H1 (cell line): ENCODE results near the gene FAM133A. TPM values are rescaled to one million over a fixed set of nuclear protein-coding genes. Genes with fewer than 3 reads are reported as not detected.

Experiments
- CTCF ChIA-PET: fragments of 300-600 bp; sonication (Branson Sonifier 250); formaldehyde crosslinking; loops from one replicate; lab custom pipeline; 2021; ENCODE audit not compliant: partially characterized antibody; lab: Charles Lee
- POLR2A ChIA-PET: fragments of 300-600 bp; sonication (Branson Sonifier 250); formaldehyde crosslinking; loops from one replicate; lab custom pipeline; 2021; ENCODE audit warnings: inconsistent platforms; ENCODE audit not compliant: partially characterized antibody; lab: Charles Lee
- DNase-seq, 2 experiments: peaks; one replicate each; pipeline versions ENCODE4 v3.0.0 to v3.0.0-alpha.2; 2010 to 2022; ENCODE audit warnings: low spot score in 2 of 2, low read depth in 1 of 2, mixed read lengths in 1 of 2
- FAIRE-seq: peaks from 2 replicates; lab custom pipeline; 2011; peaks lifted over from hg19 to GRCh38; lab: Jason Lieb, UNC
- H2AFZ ChIP-seq: 2 replicates; pipeline ENCODE4 v1.8.1; 2012; ENCODE audit warnings: low read length, inconsistent platforms
- H2AK5ac ChIP-seq: 2 replicates; pipeline ENCODE4 v1.6.1; 2013; ENCODE audit warnings: low read depth, low read length
- H2BK120ac ChIP-seq: replicated peaks from 2 replicates; pipeline ENCODE3; 2013; ENCODE audit warnings: low read depth, low read length, inconsistent platforms
- H2BK12ac ChIP-seq: 2 replicates; pipeline ENCODE4 v1.6.1; 2013; ENCODE audit warnings: low read depth, low read length
- H2BK15ac ChIP-seq: 2 replicates; pipeline ENCODE4 v1.6.1; 2013; ENCODE audit warnings: low read length
- H2BK20ac ChIP-seq: 2 replicates; pipeline ENCODE4 v1.6.1; 2013; ENCODE audit warnings: low read length
- H2BK5ac ChIP-seq: 2 replicates; pipeline ENCODE4 v1.6.1; 2013; ENCODE audit warnings: low read depth, low read length
- H3K14ac ChIP-seq: 2 replicates; pipeline ENCODE4 v1.6.1; 2013; ENCODE audit warnings: inconsistent platforms; ENCODE audit not compliant: insufficient read length
- H3K18ac ChIP-seq: 2 replicates; pipeline ENCODE4 v1.6.1; 2013; ENCODE audit warnings: low read length; ENCODE audit errors: extremely low read depth
- H3K23ac ChIP-seq: 2 replicates; pipeline ENCODE4 v1.6.1; 2013; ENCODE audit warnings: inconsistent platforms; ENCODE audit not compliant: insufficient read length
- H3K23me2 ChIP-seq: 2 replicates; pipeline ENCODE4 v1.6.1; 2013; ENCODE audit warnings: low read depth, low read length
- H3K27ac ChIP-seq: 2 replicates; pipeline ENCODE4 v1.6.1; 2011; ENCODE audit warnings: low read depth, low read length, inconsistent platforms
- H3K27me3 ChIP-seq, 4 experiments: replicated peaks in 1 of 4; 1 replicate in 1 of 4; 2 replicates in 3 of 4; pipeline versions ENCODE4 v1.6.1 to v1.8.1; 2011 to 2013; ENCODE audit warnings: low read length in 3 of 4, mild to moderate bottlenecking in 3 of 4, inconsistent platforms in 2 of 4, mixed read lengths in 2 of 4, moderate library complexity in 1 of 4; ENCODE audit not compliant: control insufficient read depth in 3 of 4, insufficient read depth in 3 of 4; ENCODE audit errors: extremely low read depth in 1 of 4
- H3K36me3 ChIP-seq, 4 experiments: 2 replicates each; pipeline versions ENCODE4 v1.6.1 to v1.8.1; 2011 to 2013; ENCODE audit warnings: mild to moderate bottlenecking in 4 of 4, low read length in 3 of 4, moderate library complexity in 2 of 4, control low read depth in 1 of 4, inconsistent platforms in 1 of 4; ENCODE audit not compliant: insufficient read depth in 4 of 4, control insufficient read depth in 2 of 4
- H3K4ac ChIP-seq: replicated peaks from 2 replicates; pipeline ENCODE3; 2013; ENCODE audit warnings: low read length, low read depth, mixed read lengths, inconsistent platforms; ENCODE audit not compliant: insufficient read length
- H3K4me1 ChIP-seq, 4 experiments: replicated peaks in 1 of 4; 1 replicate in 1 of 4; 2 replicates in 3 of 4; pipeline versions ENCODE4 v1.6.1 to v1.8.1; 2011 to 2013; ENCODE audit warnings: low read length in 3 of 4, inconsistent platforms in 2 of 4, mixed read lengths in 1 of 4; ENCODE audit not compliant: insufficient read depth in 4 of 4, control insufficient read depth in 3 of 4
- H3K4me2 ChIP-seq, 2 experiments: 2 replicates each; pipeline versions ENCODE4 v1.6.1 to v1.8.1; 2011 to 2013; ENCODE audit warnings: low read depth in 2 of 2, low read length in 2 of 2, control low read depth in 1 of 2, inconsistent platforms in 1 of 2, mild to moderate bottlenecking in 1 of 2; ENCODE audit not compliant: insufficient read depth in 1 of 2
- H3K4me3 ChIP-seq, 4 experiments: fragments of 200-600, 300-600 bp in 1 of 4; sonication (generic), shearing (Covaris generic), sonication (Bioruptor Twin) in 1 of 4; 2 replicates each; pipeline versions ENCODE4 v1.5.1 to v1.8.1; 2011 to 2016; ENCODE audit warnings: low read length in 4 of 4, low read depth in 3 of 4, control low read depth in 2 of 4, inconsistent platforms in 2 of 4, mild to moderate bottlenecking in 2 of 4, mixed read lengths in 1 of 4, moderate library complexity in 1 of 4; ENCODE audit not compliant: insufficient read depth in 2 of 4; ENCODE audit errors: extremely low read depth in 1 of 4
- H3K56ac ChIP-seq: replicated peaks from 2 replicates; pipeline ENCODE3; 2013; ENCODE audit warnings: low read depth, mild to moderate bottlenecking, mixed read lengths, low read length, inconsistent platforms; ENCODE audit not compliant: insufficient read length
- H3K79me1 ChIP-seq: 2 replicates; pipeline ENCODE4 v1.6.1; 2013; ENCODE audit warnings: low read depth, low read length, control low read depth
- H3K79me2 ChIP-seq, 2 experiments: 2 replicates each; pipeline versions ENCODE4 v1.6.1 to v1.8.1; 2012 to 2013; ENCODE audit warnings: low read length in 2 of 2, mild to moderate bottlenecking in 2 of 2, inconsistent platforms in 1 of 2; ENCODE audit not compliant: insufficient read depth in 2 of 2, control insufficient read depth in 1 of 2
- H3K9ac ChIP-seq, 4 experiments: replicated peaks in 1 of 4; 1 replicate in 1 of 4; 2 replicates in 3 of 4; pipeline versions ENCODE4 v1.6.1 to v1.8.1; 2011 to 2013; ENCODE audit warnings: low read depth in 3 of 4, low read length in 3 of 4, control low read depth in 2 of 4, mild to moderate bottlenecking in 2 of 4, moderate library complexity in 2 of 4, inconsistent platforms in 1 of 4; ENCODE audit errors: extremely low read depth in 1 of 4
- H3K9me3 ChIP-seq, 2 experiments: 2 replicates each; pipeline versions ENCODE4 v1.6.1 to v1.8.1; 2012 to 2013; ENCODE audit warnings: mild to moderate bottlenecking in 2 of 2, moderate library complexity in 2 of 2, control low read depth in 1 of 2, inconsistent platforms in 1 of 2, low read depth in 1 of 2, low read length in 1 of 2, mixed read lengths in 1 of 2; ENCODE audit not compliant: insufficient read depth in 2 of 2
- H4K20me1 ChIP-seq, 2 experiments: replicated peaks in 1 of 2; 2 replicates each; pipeline versions ENCODE3 to v1.8.1; 2011 to 2013; ENCODE audit warnings: inconsistent platforms in 2 of 2, low read length in 2 of 2, mild to moderate bottlenecking in 1 of 2; ENCODE audit not compliant: insufficient read depth in 2 of 2, control insufficient read depth in 1 of 2
- H4K5ac ChIP-seq: 2 replicates; pipeline ENCODE4 v1.6.1; 2013; ENCODE audit warnings: low read length, low read depth, mixed read lengths, inconsistent platforms; ENCODE audit not compliant: insufficient read length
- H4K8ac ChIP-seq: 2 replicates; pipeline ENCODE4 v1.8.0; 2013; ENCODE audit warnings: mild to moderate bottlenecking, moderate library complexity, low read length, inconsistent platforms; ENCODE audit not compliant: insufficient read depth; ENCODE audit errors: extremely low read depth
- H4K91ac ChIP-seq: replicated peaks from 2 replicates; pipeline ENCODE3; 2013; ENCODE audit warnings: low read length, mixed read lengths, inconsistent platforms; ENCODE audit not compliant: insufficient read length
- BACH1 ChIP-seq: IDR thresholded peaks from 2 replicates; pipeline ENCODE4 v1.6.1; 2012; ENCODE audit warnings: low read length, improper control_type of control experiment
- BRCA1 ChIP-seq: IDR thresholded peaks from 2 replicates; pipeline ENCODE4 v1.6.1; 2012; ENCODE audit warnings: low read depth, low read length, improper control_type of control experiment
- CHD1 ChIP-seq: IDR thresholded peaks from 2 replicates; pipeline ENCODE4 v1.6.1; 2012; ENCODE audit warnings: low read depth, low read length, improper control_type of control experiment
- FOSL1 ChIP-seq: IDR thresholded peaks from 2 replicates; pipeline ENCODE4 v1.6.1; 2011; ENCODE audit warnings: mild to moderate bottlenecking, low read depth, low read length, moderate library complexity; ENCODE audit not compliant: insufficient read depth
- KDM1A ChIP-seq: fragments of 200-600, 300-600 bp; sonication (generic); IDR thresholded peaks from 2 replicates; pipeline ENCODE4 v1.7.1; 2016; ENCODE audit warnings: mild to moderate bottlenecking, low read length, borderline replicate concordance
- KDM5A ChIP-seq: fragments of 200-600 bp; IDR thresholded peaks from 2 replicates; pipeline ENCODE4 v1.7.1; 2012; ENCODE audit warnings: mild to moderate bottlenecking, low read length, inconsistent platforms, mixed read lengths
- MAFK ChIP-seq: IDR thresholded peaks from 2 replicates; pipeline ENCODE4 v1.6.1; 2012; ENCODE audit warnings: low read depth, mild to moderate bottlenecking, improper control_type of control experiment, low read length
- POLR2AphosphoS5 ChIP-seq: IDR thresholded peaks from 2 replicates; pipeline ENCODE4 v1.6.1; 2011; ENCODE audit warnings: low read depth, low read length
- RBBP5 ChIP-seq: IDR thresholded peaks from 2 replicates; pipeline ENCODE4 v1.7.1; 2012; ENCODE audit warnings: low read depth, mild to moderate bottlenecking, inconsistent platforms, low read length, moderate library complexity, borderline replicate concordance
- SIRT6 ChIP-seq: IDR thresholded peaks from one replicate; pipeline ENCODE4 v1.7.1; 2012; ENCODE audit warnings: low read length, inconsistent platforms
- SP2 ChIP-seq: IDR thresholded peaks from 2 replicates; pipeline ENCODE4 v1.6.1; 2012; ENCODE audit warnings: mild to moderate bottlenecking, low read length, inconsistent platforms
- TAF7 ChIP-seq: optimal IDR thresholded peaks from 2 replicates; pipeline ENCODE3; 2011; ENCODE audit warnings: low read depth, mild to moderate bottlenecking, inconsistent platforms, low read length, moderate library complexity, borderline replicate concordance
- TBP ChIP-seq: IDR thresholded peaks from 2 replicates; pipeline ENCODE4 v1.6.1; 2011; ENCODE audit warnings: low read depth, low read length, improper control_type of control experiment
- YY1 ChIP-seq: IDR thresholded peaks from 2 replicates; pipeline ENCODE4 v1.6.1; 2011; ENCODE audit warnings: low read depth, mild to moderate bottlenecking, low read length
- WGBS, 2 experiments: shearing (Covaris generic) in 1 of 2; methylation state at CpG; one replicate each; pipeline versions ENCODE4 v1.1.6 to v1.1.7; 2013 to 2015; ENCODE audit warnings: low lambda C conversion rate in 2 of 2, mixed read lengths in 2 of 2, inconsistent platforms in 1 of 2, low coverage in 1 of 2, missing lambda C conversion rate in 1 of 2; ENCODE audit not compliant: insufficient replicate concordance in 2 of 2, insufficient coverage in 1 of 2, insufficient read length in 1 of 2; ENCODE audit errors: extremely low coverage in 1 of 2, missing lambda C conversion rate in 1 of 2; 5-methylcytosine and 5-hydroxymethylcytosine counted together
- polyA plus RNA-seq, 7 experiments: library from polyadenylated mRNA; depleted of rRNA in 3 of 7; stranded (reverse) in 5 of 7; unstranded in 2 of 7; fragments of >200 nt in 5 of 7; fragments of 200-250 nt in 2 of 7; gene quantifications; 1 replicate in 5 of 7; 2 replicates in 1 of 7; 4 replicates in 1 of 7; pipeline versions ENCODE4 v1.2.1 to v1.2.3, GENCODE V29; 2011 to 2013; ENCODE audit warnings: missing spikeins in 2 of 7, mixed read lengths in 2 of 7
- total RNA-seq: library from RNA; stranded (reverse); fragmentation: NEBNext Ultra II Directional; extraction: Animal tissue kit (Norgen Biotek cat#: 25700); gene quantifications from 2 replicates; pipeline ENCODE4 v1.2.1, GENCODE V29; 2021
- TF ChIP-seq, protein P1 (sequence below): IDR thresholded peaks from 2 replicates; pipeline ENCODE4 v1.6.1; 2012; ENCODE audit warnings: inconsistent platforms

FAM133A gene
- total and polyA plus RNA-seq, 2 of the 8 experiments (the other 6 are each of a cell fraction or from before 2014, with no cell fraction given): 0.26 to 0.82 TPM

DNA sequence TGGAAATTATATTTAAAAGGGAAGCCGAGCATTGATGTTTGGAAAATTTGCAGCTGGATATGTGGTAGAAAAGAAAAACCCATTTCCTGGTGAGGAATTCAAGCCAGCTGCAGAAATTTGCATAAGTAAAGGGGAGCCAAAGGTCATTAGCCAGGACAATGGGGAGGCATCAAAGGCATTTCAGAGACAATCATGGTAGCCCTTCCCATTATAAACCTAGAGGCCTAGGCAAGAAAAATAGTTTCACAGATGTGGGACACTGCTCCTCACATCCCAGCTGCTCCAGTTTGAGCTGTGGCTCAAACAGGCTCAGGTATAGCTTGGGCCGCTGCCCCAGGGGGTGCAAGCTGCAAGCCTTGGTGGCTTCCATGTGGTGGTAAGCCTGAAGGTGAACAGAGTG is 36.4 kb upstream of the FAM133A start:
- ChIA-PET POLR2A (no interaction called here), CTCF (no interaction called here)
- H2AFZ ChIP-seq: no peak overlapping the region
- no peaks in the 10 kb centered on the region for H3K4me1 ChIP-seq
- no peak overlapping the region for H4K8ac ChIP-seq
- no peaks in the 10 kb centered on the region for H3K79me1 ChIP-seq
- no peaks in the 10 kb centered on the region for H3K27me3 ChIP-seq
- H3K23ac ChIP-seq: no peak overlapping the region
- no peak overlapping the region for H3K4ac ChIP-seq
- H2BK15ac ChIP-seq: no peak overlapping the region
- no peaks in the 10 kb centered on the region for H3K79me2 ChIP-seq
- H3K4me3 ChIP-seq: no peak overlapping the region
- H3K18ac ChIP-seq: no peak overlapping the region
- no peak overlapping the region for H2AK5ac ChIP-seq
- FAIRE-seq (no peak), DNase-seq (peak in 1 of 2 experiments; percentile 5)
- H3K4me2 ChIP-seq: no peak overlapping the region; a peak in 1 of 4 replicates
- no peak overlapping the region for H3K9ac ChIP-seq
- H2BK120ac ChIP-seq: no peak overlapping the region
- H2BK5ac ChIP-seq: peak overlapping the region; percentile 40; the same call in 1 of the 2 replicates
- H3K27ac ChIP-seq: no peak overlapping the region
- no peaks in the 10 kb centered on the region for H3K36me3 ChIP-seq
- no peak overlapping the region for H4K5ac ChIP-seq
- H4K20me1 ChIP-seq: no peaks in the 10 kb centered on the region
- H3K9me3 ChIP-seq: peaks cover 5 to 7% of the 10 kb centered on the region in 2 experiments; a peak in 3 of 4 replicates
- H4K91ac ChIP-seq: no peak overlapping the region
- no peak overlapping the region for H3K14ac ChIP-seq
- H3K56ac ChIP-seq: no peak overlapping the region
- H2BK20ac ChIP-seq: no peak overlapping the region
- TF ChIP-seq KDM5A (no peak), CHD1 (no peak), BRCA1 (no peak), SIRT6 (no peak), RBBP5 (no peak), TBP (no peak), MAFK (no peak), KDM1A (no peak), SP2 (no peak), TAF7 (no peak), FOSL1 (no peak), POLR2AphosphoS5 (no peak), BACH1 (no peak), YY1 (no peak)
- TF ChIP-seq, protein P1, sequence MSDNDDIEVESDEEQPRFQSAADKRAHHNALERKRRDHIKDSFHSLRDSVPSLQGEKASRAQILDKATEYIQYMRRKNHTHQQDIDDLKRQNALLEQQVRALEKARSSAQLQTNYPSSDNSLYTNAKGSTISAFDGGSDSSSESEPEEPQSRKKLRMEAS: no peak
- no peaks in the 10 kb centered on the region for H3K23me2 ChIP-seq
- WGBS, 2 experiments: 76% methylated on average over 2 of the region's 2 CpGs; no CpG with 5 or more reads in 1 of the 2 experiments
- no peak overlapping the region for H2BK12ac ChIP-seq
